Endodermal cell (in vitro differentiated cells): ENCODE measurements around the gene RBM3. TPM values are rescaled to one million over a fixed set of nuclear protein-coding genes. Genes with fewer than 3 reads are reported as not detected.

Experiments used
- DNase-seq: peaks from one replicate; pipeline ENCODE4 v3.0.0-alpha.2; 2017
- H3K27ac ChIP-seq: 2 replicates; pipeline ENCODE4 v1.5.1; 2013; ENCODE audit warnings: mild to moderate bottlenecking, low read depth, low read length, moderate library complexity
- H3K27me3 ChIP-seq: 2 replicates; pipeline ENCODE4 v1.6.1; 2013; ENCODE audit warnings: mild to moderate bottlenecking, low read length, moderate library complexity; ENCODE audit not compliant: insufficient read depth, control insufficient read depth, poor library complexity, severe bottlenecking
- H3K36me3 ChIP-seq: 2 replicates; pipeline ENCODE4 v1.7.0; 2013; ENCODE audit warnings: mild to moderate bottlenecking, low read length, moderate library complexity; ENCODE audit not compliant: control insufficient read depth, insufficient read depth
- H3K4me1 ChIP-seq: one replicate; pipeline ENCODE4 v1.7.0; 2013; ENCODE audit warnings: low read length; ENCODE audit not compliant: control insufficient read depth, insufficient read depth
- H3K4me3 ChIP-seq: 2 replicates; pipeline ENCODE4 v1.5.1; 2013; ENCODE audit warnings: mild to moderate bottlenecking, low read length, moderate library complexity
- H3K9ac ChIP-seq: 2 replicates; pipeline ENCODE4 v1.6.1; 2013; ENCODE audit warnings: mild to moderate bottlenecking, low read length, moderate library complexity; ENCODE audit not compliant: poor library complexity, severe bottlenecking; ENCODE audit errors: extremely low read depth
- H3K9me3 ChIP-seq: 2 replicates; pipeline ENCODE4 v1.6.1; 2013; ENCODE audit warnings: mild to moderate bottlenecking, low read length, moderate library complexity; ENCODE audit not compliant: control insufficient read depth
- H3K27ac Mint-ChIP-seq: 2 replicates; pipeline ENCODE4 v1.8.0; 2020; ENCODE audit warnings: mixed read lengths
- H3K27me3 Mint-ChIP-seq: 2 replicates; pipeline ENCODE4 v1.8.0; 2021; ENCODE audit warnings: mild to moderate bottlenecking, mixed read lengths; ENCODE audit not compliant: insufficient read depth
- H3K36me3 Mint-ChIP-seq: 2 replicates; pipeline ENCODE4 v1.8.0; 2020; ENCODE audit warnings: low read depth, mixed read lengths
- H3K4me1 Mint-ChIP-seq: 2 replicates; pipeline ENCODE4 v1.8.0; 2020; ENCODE audit warnings: mixed read lengths
- H3K4me3 Mint-ChIP-seq: 2 replicates; pipeline ENCODE4 v1.8.0; 2020; ENCODE audit warnings: mild to moderate bottlenecking, moderate library complexity, mixed read lengths
- H3K9me3 Mint-ChIP-seq: 2 replicates; pipeline ENCODE4 v1.8.0; 2020; ENCODE audit warnings: mild to moderate bottlenecking, mixed read lengths
- WGBS, 2 experiments: methylation state at CpG; one replicate each; pipeline versions ENCODE4 v1.1.5 to v1.1.7; 2013; ENCODE audit warnings: missing lambda C conversion rate in 2 of 2, mixed read lengths in 1 of 2; ENCODE audit not compliant: insufficient coverage in 1 of 2, insufficient read length in 1 of 2; 5-methylcytosine and 5-hydroxymethylcytosine counted together
- total RNA-seq, 2 donors: library from RNA; stranded (reverse); fragmentation: NEBNext Ultra II Directional in 1 of 2; extraction: Animal tissue kit (Norgen Biotek cat#: 25700) in 1 of 2; gene quantifications; 2 replicates in 1 of 2; 3 replicates in 1 of 2; pipeline ENCODE4 v1.2.1, GENCODE V29; 2021
- TF ChIP-seq, protein P1 (sequence below): fragments of 200-600 bp; sonication (generic); conservative IDR thresholded peaks from 2 replicates; pipeline ENCODE4 v1.5.0; 2021; ENCODE audit warnings: antibody characterized with exemption, mild to moderate bottlenecking

RBM3 gene
- total RNA-seq, 2 donors from 2014 or later: 183 to 189 TPM

GRCh38 chrX:48592971-48593370 is 18.7 kb downstream of the RBM3 start:
- Mint-ChIP-seq H3K27me3 (no peaks in the 10 kb centered on the region), H3K4me3 (no peak overlapping the region), H3K27ac (no peak overlapping the region), H3K9me3 (peaks cover 57% of the 10 kb centered on the region), H3K36me3 (peaks cover 2% of the 10 kb centered on the region), H3K4me1 (no peaks in the 10 kb centered on the region)
- Histone ChIP-seq H3K4me3 (no peak overlapping the region), H3K27me3 (no peaks in the 10 kb centered on the region), H3K27ac (no peak overlapping the region), H3K4me1 (no peaks in the 10 kb centered on the region), H3K9me3 (no peaks in the 10 kb centered on the region), H3K36me3 (no peaks in the 10 kb centered on the region), H3K9ac (no peak overlapping the region)
- TF ChIP-seq, protein P1, sequence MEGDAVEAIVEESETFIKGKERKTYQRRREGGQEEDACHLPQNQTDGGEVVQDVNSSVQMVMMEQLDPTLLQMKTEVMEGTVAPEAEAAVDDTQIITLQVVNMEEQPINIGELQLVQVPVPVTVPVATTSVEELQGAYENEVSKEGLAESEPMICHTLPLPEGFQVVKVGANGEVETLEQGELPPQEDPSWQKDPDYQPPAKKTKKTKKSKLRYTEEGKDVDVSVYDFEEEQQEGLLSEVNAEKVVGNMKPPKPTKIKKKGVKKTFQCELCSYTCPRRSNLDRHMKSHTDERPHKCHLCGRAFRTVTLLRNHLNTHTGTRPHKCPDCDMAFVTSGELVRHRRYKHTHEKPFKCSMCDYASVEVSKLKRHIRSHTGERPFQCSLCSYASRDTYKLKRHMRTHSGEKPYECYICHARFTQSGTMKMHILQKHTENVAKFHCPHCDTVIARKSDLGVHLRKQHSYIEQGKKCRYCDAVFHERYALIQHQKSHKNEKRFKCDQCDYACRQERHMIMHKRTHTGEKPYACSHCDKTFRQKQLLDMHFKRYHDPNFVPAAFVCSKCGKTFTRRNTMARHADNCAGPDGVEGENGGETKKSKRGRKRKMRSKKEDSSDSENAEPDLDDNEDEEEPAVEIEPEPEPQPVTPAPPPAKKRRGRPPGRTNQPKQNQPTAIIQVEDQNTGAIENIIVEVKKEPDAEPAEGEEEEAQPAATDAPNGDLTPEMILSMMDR: no peak
- DNase-seq: no peak
- 94% methylated on average over 5 of the region's 5 CpGs; no CpG with 5 or more reads in 1 of the 2 experiments for WGBS, 2 experiments

DNA sequence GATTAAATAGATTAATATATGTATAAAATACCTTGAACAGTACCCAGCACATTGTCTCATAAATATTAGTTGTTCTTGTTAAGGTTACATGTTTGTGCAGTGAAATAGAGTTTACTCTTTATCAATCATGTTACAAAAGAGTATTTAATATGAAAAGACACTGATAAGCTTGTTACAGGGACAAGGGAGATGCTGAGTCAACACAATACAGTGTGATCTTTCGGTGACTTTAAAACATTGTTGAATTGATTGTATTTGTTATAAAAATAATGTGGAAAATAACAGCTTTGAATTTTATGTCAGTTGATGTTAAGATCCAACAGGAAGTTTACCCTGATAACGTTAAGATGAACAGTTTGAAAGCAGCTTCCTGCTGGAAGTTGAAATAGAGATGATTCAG is 21.6 kb downstream of the RBM3 start:
- H3K4me3 Mint-ChIP-seq: no peak overlapping the region

GRCh38 chrX:48597353-48598264 is 23.3 kb downstream of the RBM3 start, which contains the start of gene WDR13:
Gene WDR13 (plus strand): TSS chrX:48597492. CDS start chrX:48597997, 505 bp downstream.
- peaks cover 54% of the 10 kb centered on the region for H3K9me3 Mint-ChIP-seq
- no peaks in the 10 kb centered on the region for H3K9me3 ChIP-seq
- peaks cover 4% of the 10 kb centered on the region for H3K4me1 ChIP-seq
- peak within 1 kb of the TSS; percentile 95 for H3K4me3 Mint-ChIP-seq
- H3K27me3 ChIP-seq: no peaks in the 10 kb centered on the region
- peaks cover 2% of the 10 kb centered on the region for H3K4me1 Mint-ChIP-seq
- H3K36me3 Mint-ChIP-seq: peaks cover 15% of the 10 kb centered on the region
- H3K36me3 ChIP-seq: peaks cover 8% of the 10 kb centered on the region
- H3K27ac Mint-ChIP-seq: peak within 1 kb of the TSS; percentile 99
- H3K9ac ChIP-seq: peak within 1 kb of the TSS; percentile 82
- peak within 1 kb of the TSS; percentile 86 for H3K4me3 ChIP-seq
- WGBS, 2 experiments: 0% methylated on average over 58 of the region's 62 CpGs; no CpG with 5 or more reads in 1 of the 2 experiments
- H3K27ac ChIP-seq: peak within 1 kb of the TSS; percentile 98
- no peaks in the 10 kb centered on the region for H3K27me3 Mint-ChIP-seq
- peak; percentile 94 for DNase-seq
- TF ChIP-seq, protein P1: no peak

More for the DNA sequence above, 21.6 kb downstream of the RBM3 start:
- no peaks in the 10 kb centered on the region for H3K27me3 ChIP-seq
- peaks cover 4% of the 10 kb centered on the region for H3K4me1 ChIP-seq
- Mint-ChIP-seq H3K27ac (no peak overlapping the region), H3K36me3 (peaks cover 7% of the 10 kb centered on the region), H3K4me1 (peaks cover 2% of the 10 kb centered on the region), H3K9me3 (peaks cover 51% of the 10 kb centered on the region), H3K27me3 (no peaks in the 10 kb centered on the region)
- H3K4me3 ChIP-seq: no peak overlapping the region
- no peak overlapping the region for H3K9ac ChIP-seq
- TF ChIP-seq, protein P1: no peak
- DNase-seq: no peak
- H3K36me3 ChIP-seq: peaks cover 8% of the 10 kb centered on the region
- H3K27ac ChIP-seq: no peak overlapping the region
- H3K9me3 ChIP-seq: no peaks in the 10 kb centered on the region
- 93 to 100% methylated on average over 2 of the region's 2 CpGs for WGBS, 2 experiments
